OCI-M1 (cell line): ENCODE data around the gene MRPL45.

Source experiments
- DNase-seq: peaks from one replicate; lab custom pipeline; 2025; lab: John Stamatoyannopoulos, UW

Gene MRPL45

DNA sequence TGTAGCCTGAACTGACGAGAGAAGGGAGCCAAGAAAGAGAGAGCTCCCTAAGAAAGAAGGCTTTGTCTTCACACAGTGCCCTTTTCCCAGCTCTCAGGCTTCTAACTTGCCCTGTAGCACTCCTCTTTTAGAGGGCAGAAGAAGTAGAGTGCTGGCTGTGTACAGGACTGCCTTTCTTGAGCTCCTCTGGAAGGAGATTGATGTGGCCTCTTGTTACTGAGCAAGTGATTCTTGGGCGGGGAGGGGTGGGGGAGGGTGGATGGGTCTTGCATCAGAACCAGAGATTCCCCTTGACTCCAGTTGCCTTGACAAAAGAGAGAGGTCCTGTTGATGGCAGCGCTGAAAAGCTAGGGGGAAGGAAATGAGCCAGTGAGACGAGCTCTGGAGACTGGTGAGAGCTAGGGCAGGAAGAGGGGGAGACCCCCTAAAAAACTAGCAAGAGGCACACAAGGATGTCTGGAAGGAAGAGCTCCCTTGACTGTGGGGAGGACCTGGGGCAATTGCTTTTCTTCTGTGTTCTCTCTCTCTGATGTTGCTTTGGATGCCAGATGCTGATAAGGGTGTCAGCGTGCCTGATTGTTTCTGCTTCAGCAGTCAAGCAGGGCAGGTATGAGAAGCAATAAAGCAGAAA, 28.4 kb downstream of the MRPL45 start:
- DNase-seq, result no peak

DNA sequence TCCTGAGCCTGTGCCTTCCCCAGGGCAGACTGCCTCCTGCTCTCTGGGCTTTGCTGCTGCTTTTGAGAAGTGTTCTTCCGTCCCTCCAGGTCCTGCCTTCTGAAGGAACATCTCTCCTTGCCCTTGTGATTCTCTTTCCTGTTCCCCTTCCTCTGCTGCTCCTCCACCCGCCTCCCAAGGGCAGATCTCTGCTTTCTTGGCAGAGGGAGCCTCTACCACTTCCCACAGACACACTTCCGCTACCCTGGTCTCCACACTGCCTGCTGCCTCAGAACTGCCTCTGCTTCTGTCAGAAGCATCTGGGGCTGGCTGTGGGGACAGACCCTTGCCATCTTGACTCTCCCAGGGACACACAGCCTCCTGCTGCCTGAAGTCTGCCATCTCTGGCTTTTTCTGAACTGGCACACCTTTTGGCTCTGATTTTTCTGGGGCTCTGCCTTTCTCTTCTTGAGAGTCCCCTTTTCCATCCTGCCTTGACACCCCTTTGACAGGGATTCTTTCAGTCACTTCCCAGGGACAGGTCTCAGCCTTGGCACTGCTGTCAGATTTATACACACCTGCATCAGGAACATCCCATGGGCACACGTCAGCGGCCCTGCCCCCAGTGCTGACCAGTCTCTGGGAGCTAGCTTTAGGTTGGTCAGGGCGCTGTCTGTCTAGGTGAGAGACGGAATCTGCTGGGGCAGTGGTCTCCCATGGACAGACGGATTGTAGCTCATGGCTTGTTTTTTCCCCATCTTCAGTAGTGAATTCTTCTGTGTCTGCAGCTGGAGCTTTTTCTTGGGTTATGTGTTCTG, 30.2 kb downstream of the MRPL45 start:
- DNase-seq, result no peak

DNA sequence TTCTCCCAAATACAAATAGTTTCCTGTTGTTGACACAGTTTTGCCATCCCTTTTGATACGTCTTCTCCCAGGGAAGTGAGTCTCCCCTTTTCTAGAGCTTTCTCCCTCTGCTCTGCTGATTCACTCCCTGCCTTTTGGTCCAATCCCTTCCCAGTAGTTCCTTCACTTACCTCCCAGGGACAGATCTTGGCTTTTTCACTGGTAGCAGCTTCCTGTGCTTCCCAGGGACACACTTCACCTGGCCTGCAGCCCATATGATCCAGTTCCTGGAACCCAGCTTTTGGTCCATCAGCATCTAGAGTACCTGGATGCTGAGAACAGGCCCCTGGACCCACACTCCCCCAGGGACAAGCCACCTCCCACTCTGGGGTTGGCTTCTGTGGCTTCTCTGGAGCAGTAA, 31.0 kb downstream of the MRPL45 start:
- DNase-seq, result no peak

DNA sequence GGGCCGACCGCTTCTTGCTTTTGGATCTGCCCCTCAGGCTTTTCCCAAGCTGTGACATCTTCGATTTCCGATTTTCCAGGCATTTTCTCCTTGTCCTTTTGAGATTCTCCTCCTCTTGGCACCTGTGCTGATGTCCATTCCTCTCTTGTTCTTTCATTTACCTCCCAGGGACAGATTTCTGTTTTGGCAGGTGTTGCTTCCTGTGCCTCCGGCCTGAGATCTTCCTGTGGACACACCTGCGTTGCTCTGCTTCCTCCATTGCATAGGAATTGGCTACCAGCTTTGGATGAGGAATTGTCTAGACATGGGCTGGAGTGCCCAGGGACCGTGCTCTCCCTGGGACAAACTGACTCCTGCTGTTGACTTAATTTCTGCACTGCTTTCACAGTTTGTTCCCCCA, 31.7 kb downstream of the MRPL45 start:
- no peak for DNase-seq

DNA sequence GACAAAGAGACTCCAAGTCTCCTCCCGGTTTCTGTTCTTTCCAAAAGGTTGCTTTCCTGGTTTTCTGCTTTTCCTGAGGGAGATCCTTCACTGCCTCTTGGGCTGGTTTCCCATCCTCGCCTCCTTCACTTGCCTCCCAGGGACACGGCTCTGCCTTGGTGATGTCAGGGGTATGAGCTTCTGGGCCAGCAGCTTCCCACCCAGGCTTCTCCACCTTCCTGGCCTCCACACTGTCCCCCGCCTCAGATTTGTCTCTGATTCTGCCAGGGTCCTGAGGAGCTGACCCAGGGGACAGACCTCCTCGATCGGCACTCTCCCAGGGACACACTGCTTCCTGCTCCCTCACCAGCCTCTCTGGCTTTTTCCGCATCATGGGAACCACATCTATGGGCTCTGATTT, 32.3 kb downstream of the MRPL45 start:
- DNase-seq, result no peak

DNA sequence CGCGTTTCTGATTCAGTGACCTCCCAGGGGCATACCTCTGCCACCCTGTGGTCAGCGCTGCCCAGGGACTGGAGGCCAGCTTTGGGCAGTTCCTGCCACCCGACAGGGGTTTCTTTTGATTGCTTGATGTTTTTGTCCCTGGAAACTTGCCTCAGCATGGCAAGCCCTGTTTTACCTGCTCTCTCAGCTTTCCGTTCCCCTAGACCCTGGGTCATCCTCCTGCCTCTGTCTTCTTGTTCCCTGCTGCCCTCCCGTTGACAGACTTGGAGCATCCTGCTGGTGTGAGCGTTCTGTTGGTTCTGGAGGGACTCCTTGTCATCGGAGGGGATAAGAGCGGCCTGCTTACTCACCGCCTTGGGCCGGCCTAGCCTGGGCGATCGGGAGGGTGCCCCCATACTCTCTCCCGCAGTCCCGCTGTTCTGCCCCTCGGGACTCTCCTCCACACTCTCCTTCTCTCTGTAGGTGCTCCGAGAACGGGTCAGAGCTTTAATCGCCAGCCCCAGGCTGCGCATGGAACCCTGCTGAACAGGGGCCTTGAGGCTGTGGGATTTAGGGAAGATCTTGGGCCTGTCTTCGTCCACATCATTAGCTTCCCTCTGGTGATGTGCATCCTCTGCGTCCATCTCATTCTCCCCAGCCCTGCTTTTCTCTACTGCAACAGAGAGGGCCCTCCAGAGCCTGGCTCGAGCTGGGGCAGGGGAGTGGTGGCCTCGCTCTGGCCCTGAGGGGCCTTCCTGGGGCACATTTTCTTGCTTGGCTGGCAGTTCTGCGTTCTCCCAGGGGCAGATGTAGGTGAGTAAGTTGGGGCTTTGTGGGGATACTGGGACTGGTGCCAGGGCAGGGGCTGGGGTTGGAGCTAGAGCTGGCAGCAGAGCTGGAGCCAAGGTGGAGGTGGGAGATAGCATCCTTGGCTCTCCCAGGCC, 33.1 kb downstream of the MRPL45 start:
- no peak for DNase-seq

DNA sequence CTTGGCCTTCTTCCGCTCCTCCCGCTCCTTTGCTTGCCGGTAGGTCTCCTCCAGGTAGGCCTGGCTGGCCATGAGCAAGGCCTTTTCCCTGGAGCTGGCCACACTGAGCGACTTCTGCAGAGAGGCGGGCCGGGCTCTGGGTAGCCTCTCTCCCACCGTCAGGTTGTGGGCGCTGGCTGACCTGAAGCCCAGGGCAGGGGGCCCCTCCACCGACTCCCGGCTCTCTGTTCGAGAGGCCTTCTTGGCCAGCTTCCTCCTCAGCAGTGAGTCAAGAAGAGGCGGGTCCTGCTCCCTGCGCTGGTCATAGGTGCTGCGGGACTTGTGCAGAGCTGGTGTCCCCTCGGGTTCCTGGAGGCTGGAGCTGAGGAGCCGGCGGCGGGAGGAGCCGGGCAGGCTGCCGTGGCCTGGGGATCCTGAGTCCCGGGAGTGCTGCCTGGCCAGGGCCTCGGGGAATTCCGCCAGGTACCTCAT, 34.0 kb downstream of the MRPL45 start:
- DNase-seq, result no peak

DNA sequence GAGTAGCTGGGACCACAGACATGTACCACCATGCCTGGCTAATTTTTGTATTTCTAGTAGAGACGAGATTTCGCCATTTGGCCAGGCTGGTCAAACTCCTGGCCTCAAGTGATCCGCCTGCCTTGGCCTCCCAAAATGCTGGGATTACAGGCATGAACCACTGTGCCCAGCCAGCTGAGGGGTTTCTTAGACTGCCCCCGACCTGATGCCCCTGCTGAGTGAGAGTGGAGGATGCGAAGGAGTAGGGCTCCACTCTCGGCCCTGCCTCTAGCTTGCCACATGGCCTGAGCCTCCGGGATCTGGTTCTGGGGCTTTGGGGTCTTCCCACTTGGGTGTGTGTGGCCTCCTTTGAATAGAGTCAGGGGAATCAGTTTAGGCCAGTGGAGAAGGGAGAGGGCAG, 35.8 kb downstream of the MRPL45 start:
- no peak for DNase-seq

DNA sequence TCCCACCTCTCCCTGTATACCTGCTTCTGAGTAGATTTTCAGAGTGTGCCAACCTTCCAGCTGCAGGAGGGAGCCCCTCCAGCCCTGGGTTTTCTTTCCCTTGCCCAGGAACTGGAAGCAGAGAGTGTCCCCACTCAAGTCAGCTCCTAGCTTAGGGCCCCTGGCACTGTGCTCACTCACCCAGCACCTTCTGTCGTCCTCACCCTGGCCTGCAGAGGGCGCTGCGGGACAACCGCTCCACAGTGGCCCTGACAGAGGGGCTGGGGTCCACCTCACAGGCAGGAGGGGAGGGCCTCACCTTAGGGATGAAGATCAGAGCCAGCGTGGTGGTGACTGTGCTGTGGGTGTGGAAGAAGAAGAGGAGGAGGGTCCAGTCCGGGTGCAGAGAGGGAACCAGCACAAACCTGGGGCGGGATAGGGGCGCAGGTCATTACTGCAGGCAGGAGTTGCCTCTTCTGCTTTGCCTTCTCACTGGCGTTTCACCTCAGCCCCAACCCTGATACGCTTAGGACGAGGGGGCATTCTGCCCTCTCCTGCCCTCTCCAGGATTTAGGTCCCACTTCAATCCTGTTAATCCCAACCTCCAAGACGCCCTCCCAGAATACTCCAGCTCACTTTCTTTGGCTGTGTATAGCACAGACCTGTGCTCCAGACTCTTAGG, 36.8 kb downstream of the MRPL45 start:
- DNase-seq, result peak; percentile 74

DNA sequence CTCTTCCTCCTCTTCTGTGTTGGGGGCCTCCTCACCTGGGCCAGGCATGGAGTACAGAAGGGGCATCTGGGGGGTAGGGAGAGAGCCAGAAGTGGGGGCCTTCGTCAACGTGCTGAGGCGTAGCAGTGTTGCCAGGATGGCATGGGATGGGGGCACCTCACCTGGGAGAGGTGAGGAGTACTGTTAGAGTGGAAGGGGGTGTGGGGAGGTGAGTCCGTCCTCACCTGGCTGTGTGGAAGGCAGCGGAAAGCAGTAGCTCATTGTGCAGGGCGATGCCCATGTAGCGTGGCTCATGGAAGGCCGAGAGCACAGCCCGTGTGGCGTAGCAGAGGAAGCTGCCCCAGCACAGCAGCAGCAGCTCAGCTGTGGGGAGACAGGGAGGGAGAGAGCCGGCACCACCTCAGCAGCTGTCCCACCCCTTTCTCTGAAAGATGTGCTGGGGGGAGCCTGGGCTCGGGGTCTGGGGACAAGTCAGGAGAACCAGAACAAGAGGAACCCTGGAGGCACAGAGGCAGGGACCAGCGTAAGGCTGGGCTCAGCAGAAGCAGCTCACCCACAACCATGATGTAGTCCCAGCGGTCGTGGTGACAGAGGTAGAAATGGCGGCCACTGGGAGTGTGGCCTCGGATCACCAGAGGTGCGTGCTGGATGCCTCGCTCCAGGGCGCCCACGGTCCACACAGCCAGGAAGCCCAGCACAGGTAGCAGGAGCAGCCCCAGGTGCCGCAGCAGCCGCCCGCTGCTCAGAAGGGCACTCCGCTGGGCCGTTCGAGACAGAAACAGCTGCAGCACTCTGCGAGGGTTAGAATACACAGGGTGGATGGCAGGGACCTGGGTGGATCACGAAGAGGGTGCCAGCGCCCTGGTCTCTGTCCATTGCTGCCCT, 37.8 kb downstream of the MRPL45 start:
- no peak for DNase-seq

DNA sequence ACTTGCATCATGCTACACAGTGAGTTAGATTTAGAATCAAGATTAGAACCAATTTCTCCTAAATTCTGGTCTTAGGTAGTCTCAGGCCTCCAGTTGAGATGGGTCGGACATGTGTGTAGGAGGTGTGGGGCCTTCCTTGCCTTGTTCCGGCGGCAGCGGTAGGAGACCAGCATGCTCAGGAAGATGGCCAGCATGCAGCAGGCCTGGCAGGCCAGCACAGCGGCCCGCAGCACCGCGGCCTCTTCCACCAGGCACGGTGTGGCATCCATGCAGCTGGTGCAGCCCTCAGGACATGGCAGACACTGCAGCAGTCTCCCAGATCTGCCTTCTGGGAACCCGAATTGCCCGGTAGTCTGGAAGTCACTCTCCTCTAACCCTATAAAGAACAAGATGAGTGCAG, 39.9 kb downstream of the MRPL45 start:
- no peak for DNase-seq

DNA sequence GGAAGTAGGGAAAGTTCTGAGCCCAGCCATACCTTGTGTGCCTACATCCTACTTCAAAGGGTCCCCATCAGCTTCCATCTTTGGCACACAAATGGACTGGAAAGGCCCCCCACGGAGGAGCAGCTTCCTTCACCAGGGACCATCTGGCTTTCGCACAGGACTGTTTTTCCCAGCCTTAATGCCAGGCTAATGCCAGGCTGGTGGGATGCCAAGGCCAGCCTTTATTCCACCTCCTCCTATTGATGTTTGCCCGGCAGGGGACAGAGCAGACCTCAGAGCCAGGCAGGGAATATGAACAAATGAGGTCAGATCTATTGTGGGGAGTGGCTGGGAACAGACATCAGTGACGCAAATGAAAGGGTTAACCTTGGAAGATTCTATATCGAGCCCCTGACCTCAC, 41.1 kb downstream of the MRPL45 start:
- DNase-seq, result no peak

DNA sequence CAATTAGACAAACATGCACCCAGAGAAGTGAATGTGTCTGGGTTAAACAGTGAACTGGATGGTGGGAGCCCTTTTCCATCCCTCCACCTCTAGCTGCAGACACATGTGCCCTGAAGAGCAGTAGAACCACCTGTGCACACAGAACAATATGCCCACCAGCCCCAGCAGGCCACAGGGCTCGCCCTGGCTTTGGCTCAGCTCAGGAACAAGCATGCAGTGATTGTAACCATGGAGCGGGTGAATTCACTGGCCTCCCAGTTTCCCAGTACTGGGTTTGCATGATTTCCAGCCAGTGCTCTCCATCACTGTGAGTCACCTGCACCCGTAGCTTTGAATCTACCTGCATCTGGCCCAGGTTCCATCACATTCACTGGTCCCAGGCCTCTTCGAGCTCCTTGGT, 41.6 kb downstream of the MRPL45 start:
- DNase-seq, result no peak

DNA sequence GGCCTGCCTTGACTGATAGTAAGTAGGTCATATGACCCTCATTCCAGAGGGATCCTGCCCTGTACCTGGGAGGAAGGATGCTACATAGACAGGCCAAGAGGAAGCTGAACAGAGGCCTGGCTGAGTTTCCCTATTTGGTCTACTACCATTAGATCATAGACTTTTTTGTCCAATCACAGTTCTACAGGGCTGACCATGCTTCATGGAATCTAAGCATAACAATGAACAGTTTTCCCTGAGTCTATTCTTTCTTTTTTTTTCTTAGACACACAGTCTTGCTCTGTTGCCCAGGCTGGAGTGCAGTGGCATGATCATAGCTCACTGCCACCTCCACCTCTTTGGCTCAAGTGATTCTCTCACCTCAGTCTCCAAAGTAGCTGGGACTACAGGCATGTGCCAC, 42.9 kb downstream of the MRPL45 start:
- no peak for DNase-seq

DNA sequence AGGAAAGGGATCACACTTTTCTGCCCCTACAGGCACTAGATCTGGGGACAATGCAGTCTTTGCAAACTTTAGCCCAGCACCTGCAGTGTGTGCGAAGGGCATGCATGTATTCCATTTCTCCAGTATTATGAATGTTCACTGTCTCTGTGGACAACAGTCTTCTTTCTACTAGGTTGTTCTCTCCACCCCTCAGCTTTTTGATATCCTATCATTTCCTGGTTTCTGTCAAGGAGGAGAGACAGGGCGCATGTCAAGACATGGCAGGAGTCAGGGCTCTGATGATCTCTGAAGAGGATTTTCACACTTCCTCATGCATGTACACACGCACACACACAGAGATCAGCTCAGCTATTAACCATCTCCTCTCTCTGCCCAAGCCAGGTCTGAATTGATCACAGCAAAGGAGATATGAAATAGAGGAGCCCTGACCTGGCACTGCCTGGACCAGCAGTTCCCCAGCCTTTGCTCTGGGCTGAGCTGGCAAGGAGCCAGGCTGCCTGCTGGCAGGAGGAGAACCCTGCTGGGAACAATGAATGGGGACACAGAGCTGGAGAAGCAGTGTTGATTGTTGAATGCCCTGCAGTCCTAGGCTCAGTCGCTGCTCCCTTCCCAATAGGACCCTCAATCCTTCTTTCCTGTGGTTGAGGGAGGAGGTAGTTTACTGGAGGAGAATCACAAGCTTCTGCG, 44.2 kb downstream of the MRPL45 start:
- no peak for DNase-seq

DNA sequence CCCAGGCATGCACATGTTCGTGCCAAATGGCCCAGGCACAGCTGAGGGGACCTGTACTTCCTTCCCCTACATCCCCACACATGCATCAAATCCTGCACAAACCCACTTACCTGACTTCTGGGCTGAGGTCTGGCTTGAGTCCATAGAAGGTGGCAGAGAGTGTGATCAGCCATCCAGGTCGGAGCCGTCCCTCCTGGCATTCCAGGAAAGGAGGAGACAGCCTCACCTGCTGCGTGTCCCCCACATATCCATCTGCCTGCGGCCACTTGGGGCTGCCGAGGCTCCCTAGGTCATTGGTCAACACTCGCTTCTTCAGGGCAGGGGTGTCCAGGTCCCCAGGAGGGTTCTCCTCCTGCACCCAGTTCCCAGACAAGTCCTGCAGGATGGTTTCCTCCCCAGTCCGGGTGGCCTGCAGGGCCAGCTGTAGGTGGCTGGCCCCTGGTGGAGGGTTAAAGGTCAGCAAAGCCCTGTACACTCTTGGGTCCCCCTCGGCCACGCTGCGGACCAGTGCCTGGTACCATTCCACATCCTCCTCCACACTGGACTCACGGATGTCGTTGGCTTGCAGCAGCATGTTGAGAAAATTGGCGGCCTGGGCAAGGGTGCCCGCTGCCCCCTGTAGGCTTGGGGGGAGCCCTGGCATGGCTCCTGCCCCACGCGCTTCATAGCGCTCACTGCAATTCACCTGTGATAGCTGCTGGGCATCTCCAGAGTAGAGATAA, 46.1 kb downstream of the MRPL45 start:
- DNase-seq, result no peak

DNA sequence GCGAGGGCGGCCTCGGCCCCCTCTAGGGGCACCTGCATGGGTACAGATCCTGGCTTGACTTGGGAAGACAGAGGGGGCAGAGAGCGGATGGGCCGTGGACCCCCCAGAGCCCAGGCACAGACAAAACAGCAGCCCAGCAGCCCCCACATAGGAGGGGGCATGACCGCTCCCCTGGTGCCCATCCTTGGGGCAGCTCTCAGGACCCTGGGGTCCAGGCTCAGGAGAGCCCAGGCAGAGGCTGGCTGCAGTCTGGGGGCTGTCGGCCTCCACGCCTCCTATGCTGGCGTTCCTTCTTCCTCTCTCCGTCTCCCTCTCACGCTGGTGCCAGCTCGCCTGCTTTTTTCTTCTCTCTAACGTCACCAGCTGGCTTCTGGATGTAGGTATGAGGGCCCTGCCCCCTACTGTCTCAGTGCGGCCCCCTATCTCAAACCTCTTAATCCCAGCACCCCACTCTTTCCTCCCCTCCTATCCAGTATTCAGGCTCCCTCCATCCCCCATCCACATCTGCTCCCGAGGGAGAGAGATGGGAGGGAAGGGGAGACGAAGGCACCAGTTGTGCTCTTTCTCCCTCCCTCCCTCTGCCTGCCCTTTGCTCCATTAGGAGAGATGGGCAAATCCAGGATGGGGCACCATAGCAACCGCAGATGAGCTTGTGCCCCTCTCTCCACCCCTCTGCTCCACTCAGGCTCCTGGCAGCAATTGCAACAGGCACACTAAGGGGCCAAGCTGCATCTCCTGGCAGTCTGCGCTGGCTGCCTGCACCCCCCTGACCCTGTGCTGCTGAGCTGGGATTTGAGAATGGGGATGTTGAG, 46.8 kb downstream of the MRPL45 start, which contains the start of gene GPR179:
Gene GPR179 (minus strand): TSS at position 349 of the 812 bp plus-strand sequence. CDS start 167 bp downstream, at position 182.
- DNase-seq, result no peak

DNA sequence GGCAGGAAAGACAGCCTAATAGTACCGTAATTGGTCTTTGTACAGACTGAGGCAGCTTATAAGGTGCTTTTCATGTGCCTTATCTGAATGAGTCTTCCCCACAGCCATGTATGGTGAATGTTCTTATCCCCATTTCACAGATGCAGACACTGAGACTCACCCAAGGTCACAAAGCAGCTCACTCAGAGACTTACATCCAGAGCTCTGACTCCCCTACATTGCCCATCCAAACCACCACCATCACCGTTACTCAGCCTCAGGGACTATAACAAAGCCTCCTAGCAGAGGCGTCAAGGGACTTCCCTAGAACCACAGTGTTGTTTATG, 47.4 kb downstream of the MRPL45 start:
- no peak for DNase-seq

DNA sequence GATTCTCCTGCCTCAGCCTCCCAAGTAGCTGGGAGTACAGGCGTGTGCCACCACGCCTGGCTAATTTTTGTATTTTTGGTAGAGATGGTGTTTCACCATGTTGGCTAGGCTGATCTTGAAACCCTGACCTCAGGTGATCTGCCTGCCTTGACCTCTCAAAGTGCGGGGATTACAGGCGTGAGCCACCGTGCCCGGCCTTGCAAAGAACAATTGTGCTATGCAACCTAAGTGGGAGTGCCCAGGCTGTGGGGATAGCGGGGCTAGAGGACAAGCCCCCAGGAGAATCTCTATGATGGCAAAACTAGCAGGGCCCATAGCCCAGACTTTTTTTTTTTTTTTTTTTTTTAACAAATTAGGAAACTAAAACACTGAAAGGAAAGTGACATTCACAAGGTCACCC, 48.8 kb downstream of the MRPL45 start:
- DNase-seq, result no peak
